HEK293 (cell line): Measurements from ENCODE around the gene ETV6.

Experiments used
- CTCF ChIA-PET: fragments of 350-600 bp; formaldehyde crosslinking; extraction: SDS; loops from one replicate; lab custom pipeline; 2021; ENCODE audit warnings: antibody characterized with exemption; lab: Yijun Ruan, JAX
- POLR2A ChIA-PET: fragments of 300-600 bp; formaldehyde crosslinking; extraction: SDS; loops from one replicate; lab custom pipeline; 2020; ENCODE audit warnings: antibody characterized with exemption, inconsistent platforms; lab: Yijun Ruan, JAX
- H3K27ac ChIP-seq: fragments of 200-500 bp; sonication (Bioruptor generic); 2 replicates; pipeline ENCODE4 v1.5.1; 2014; ENCODE audit warnings: low read depth, low read length, control low read depth, inconsistent platforms; ENCODE audit errors: extremely low read depth
- H3K36me3 ChIP-seq, 2 experiments: fragments of 200-500 bp in 1 of 2; sonication (Bioruptor generic) in 1 of 2; 1 replicate in 1 of 2; 2 replicates in 1 of 2; pipeline ENCODE4 v1.5.1; 2014 to 2017; ENCODE audit warnings: inconsistent platforms in 2 of 2, low read length in 2 of 2; ENCODE audit not compliant: control insufficient read depth in 2 of 2, insufficient read depth in 1 of 2
- H3K4me1 ChIP-seq: fragments of 200-500 bp; sonication (Bioruptor generic); 2 replicates; pipeline ENCODE4 v1.5.1; 2014; ENCODE audit warnings: mild to moderate bottlenecking, low read length, inconsistent platforms; ENCODE audit not compliant: control insufficient read depth, insufficient read depth
- H3K4me3 ChIP-seq: 2 replicates; pipeline ENCODE4 v1.5.1; 2011; ENCODE audit warnings: low read depth, mild to moderate bottlenecking, control low read depth, low read length, moderate library complexity
- H3K9me3 ChIP-seq: fragments of 200-500 bp; sonication (Bioruptor generic); 2 replicates; pipeline ENCODE4 v1.5.1; 2014; ENCODE audit warnings: low read depth, low read length, inconsistent platforms; ENCODE audit not compliant: control insufficient read depth, insufficient read depth
- EGR2 ChIP-seq: fragments of 450-650 bp; formaldehyde crosslinking; IDR thresholded peaks from 2 replicates; pipeline ENCODE4 v1.5.1; 2016; ENCODE audit warnings: low read depth, missing biosample characterization, missing genetic modification characterization
- HOXC10 ChIP-seq: sonication (generic); formaldehyde crosslinking; IDR thresholded peaks from 2 replicates; pipeline ENCODE4 v1.8.1; 2023; ENCODE audit warnings: mild to moderate bottlenecking, missing genetic modification reagents
- MYNN ChIP-seq: fragments of 450-650 bp; formaldehyde crosslinking; IDR thresholded peaks from 2 replicates; pipeline ENCODE4 v1.5.1; 2016; ENCODE audit warnings: missing biosample characterization, missing genetic modification characterization, borderline replicate concordance
- OSR2 ChIP-seq: fragments of 450-650 bp; formaldehyde crosslinking; IDR thresholded peaks from 2 replicates; pipeline ENCODE4 v1.5.1; 2016; ENCODE audit warnings: missing biosample characterization, missing genetic modification characterization
- REPIN1 ChIP-seq: fragments of 450-650 bp; formaldehyde crosslinking; IDR thresholded peaks from 2 replicates; pipeline ENCODE4 v1.5.1; 2017; ENCODE audit warnings: missing biosample characterization, missing genetic modification characterization, low read depth
- REST ChIP-seq: fragments of 450-650 bp; formaldehyde crosslinking; IDR thresholded peaks from 2 replicates; pipeline ENCODE4 v1.5.1; 2016; ENCODE audit warnings: missing biosample characterization, missing genetic modification characterization
- SP2 ChIP-seq: fragments of 450-650 bp; formaldehyde crosslinking; IDR thresholded peaks from 2 replicates; pipeline ENCODE4 v1.5.1; 2016; ENCODE audit warnings: missing biosample characterization, missing genetic modification characterization
- WT1 ChIP-seq: fragments of 450-650 bp; formaldehyde crosslinking; IDR thresholded peaks from 2 replicates; pipeline ENCODE4 v1.5.1; 2016; ENCODE audit warnings: missing biosample characterization, missing genetic modification characterization
- YY2 ChIP-seq: fragments of 450-650 bp; formaldehyde crosslinking; IDR thresholded peaks from 2 replicates; pipeline ENCODE4 v1.5.1; 2016; ENCODE audit warnings: missing biosample characterization, missing genetic modification characterization
- ZBTB10 ChIP-seq: fragments of 450-650 bp; formaldehyde crosslinking; IDR thresholded peaks from 2 replicates; pipeline ENCODE4 v1.5.1; 2016; ENCODE audit warnings: missing biosample characterization, missing genetic modification characterization
- ZBTB20 ChIP-seq: fragments of 450-650 bp; formaldehyde crosslinking; IDR thresholded peaks from 2 replicates; pipeline ENCODE4 v1.5.1; 2016; ENCODE audit warnings: missing biosample characterization, missing genetic modification characterization
- ZBTB7A ChIP-seq: fragments of 450-650 bp; formaldehyde crosslinking; IDR thresholded peaks from 2 replicates; pipeline ENCODE4 v1.5.1; 2016; ENCODE audit warnings: low read depth, missing biosample characterization, missing genetic modification characterization
- ZNF140 ChIP-seq: fragments of 450-650 bp; formaldehyde crosslinking; IDR thresholded peaks from 2 replicates; pipeline ENCODE4 v1.5.1; 2016; ENCODE audit warnings: missing biosample characterization, missing genetic modification characterization
- ZNF26 ChIP-seq: fragments of 450-650 bp; formaldehyde crosslinking; IDR thresholded peaks from 2 replicates; pipeline ENCODE4 v1.5.1; 2016; ENCODE audit warnings: missing biosample characterization, missing genetic modification characterization
- ZNF292 ChIP-seq: fragments of 450-650 bp; formaldehyde crosslinking; IDR thresholded peaks from 2 replicates; pipeline ENCODE4 v1.5.1; 2016; ENCODE audit warnings: low read depth, missing biosample characterization, missing genetic modification characterization, borderline replicate concordance
- ZNF473 ChIP-seq: fragments of 450-650 bp; formaldehyde crosslinking; IDR thresholded peaks from 2 replicates; pipeline ENCODE4 v1.5.1; 2017; ENCODE audit warnings: missing biosample characterization, missing genetic modification characterization
- ZNF580 ChIP-seq: fragments of 450-650 bp; formaldehyde crosslinking; IDR thresholded peaks from 2 replicates; pipeline ENCODE4 v1.5.1; 2016; ENCODE audit warnings: missing biosample characterization, missing genetic modification characterization
- ZNF670 ChIP-seq: fragments of 450-650 bp; formaldehyde crosslinking; IDR thresholded peaks from 2 replicates; pipeline ENCODE4 v1.5.1; 2016; ENCODE audit warnings: missing biosample characterization, missing genetic modification characterization, low read depth
- TF ChIP-seq, protein P1 (sequence below): fragments of 450-650 bp; formaldehyde crosslinking; IDR thresholded peaks from 2 replicates; pipeline ENCODE4 v1.5.1; 2016; ENCODE audit warnings: missing biosample characterization, missing genetic modification characterization
- TF ChIP-seq, protein P2 (sequence below): fragments of 450-650 bp; formaldehyde crosslinking; IDR thresholded peaks from 2 replicates; pipeline ENCODE4 v1.5.1; 2017; ENCODE audit warnings: missing biosample characterization, missing genetic modification characterization

Gene ETV6

GRCh38 chr12:11763760-11764520 lies 114.5 kb downstream of the ETV6 start:
- H3K9me3 ChIP-seq = no peaks in the 10 kb centered on the region
- H3K4me3 ChIP-seq = no peak overlapping the region
- no peak for TF ChIP-seq WT1 (tag by site-specific recombination)
- TF ChIP-seq EGR2 (tag by site-specific recombination) = no peak
- TF ChIP-seq ZNF473 (tag by site-specific recombination) = no peak
- no peak for TF ChIP-seq ZBTB20
- no peak for TF ChIP-seq ZNF140
- no peak for TF ChIP-seq ZNF580 (tag by site-specific recombination)
- TF ChIP-seq MYNN (tag by site-specific recombination) = no peak
- TF ChIP-seq SP2 (tag by site-specific recombination) = no peak
- TF ChIP-seq ZNF26 (tag by site-specific recombination) = no peak
- no peak for TF ChIP-seq REST (tag by site-specific recombination)
- TF ChIP-seq, protein P1, sequence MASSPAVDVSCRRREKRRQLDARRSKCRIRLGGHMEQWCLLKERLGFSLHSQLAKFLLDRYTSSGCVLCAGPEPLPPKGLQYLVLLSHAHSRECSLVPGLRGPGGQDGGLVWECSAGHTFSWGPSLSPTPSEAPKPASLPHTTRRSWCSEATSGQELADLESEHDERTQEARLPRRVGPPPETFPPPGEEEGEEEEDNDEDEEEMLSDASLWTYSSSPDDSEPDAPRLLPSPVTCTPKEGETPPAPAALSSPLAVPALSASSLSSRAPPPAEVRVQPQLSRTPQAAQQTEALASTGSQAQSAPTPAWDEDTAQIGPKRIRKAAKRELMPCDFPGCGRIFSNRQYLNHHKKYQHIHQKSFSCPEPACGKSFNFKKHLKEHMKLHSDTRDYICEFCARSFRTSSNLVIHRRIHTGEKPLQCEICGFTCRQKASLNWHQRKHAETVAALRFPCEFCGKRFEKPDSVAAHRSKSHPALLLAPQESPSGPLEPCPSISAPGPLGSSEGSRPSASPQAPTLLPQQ (tag by site-specific recombination) = no peak
- no peak for TF ChIP-seq REPIN1 (tag by site-specific recombination)
- no peak for TF ChIP-seq OSR2 (tag by site-specific recombination)
- no peak for TF ChIP-seq YY2 (tag by site-specific recombination)
- no peak for TF ChIP-seq HOXC10 (CRISPR knock-in tag)
- no peak for TF ChIP-seq ZNF670 (tag by site-specific recombination)
- TF ChIP-seq ZBTB7A (tag by site-specific recombination) = no peak
- TF ChIP-seq ZBTB10 = no peak
- TF ChIP-seq, protein P2, sequence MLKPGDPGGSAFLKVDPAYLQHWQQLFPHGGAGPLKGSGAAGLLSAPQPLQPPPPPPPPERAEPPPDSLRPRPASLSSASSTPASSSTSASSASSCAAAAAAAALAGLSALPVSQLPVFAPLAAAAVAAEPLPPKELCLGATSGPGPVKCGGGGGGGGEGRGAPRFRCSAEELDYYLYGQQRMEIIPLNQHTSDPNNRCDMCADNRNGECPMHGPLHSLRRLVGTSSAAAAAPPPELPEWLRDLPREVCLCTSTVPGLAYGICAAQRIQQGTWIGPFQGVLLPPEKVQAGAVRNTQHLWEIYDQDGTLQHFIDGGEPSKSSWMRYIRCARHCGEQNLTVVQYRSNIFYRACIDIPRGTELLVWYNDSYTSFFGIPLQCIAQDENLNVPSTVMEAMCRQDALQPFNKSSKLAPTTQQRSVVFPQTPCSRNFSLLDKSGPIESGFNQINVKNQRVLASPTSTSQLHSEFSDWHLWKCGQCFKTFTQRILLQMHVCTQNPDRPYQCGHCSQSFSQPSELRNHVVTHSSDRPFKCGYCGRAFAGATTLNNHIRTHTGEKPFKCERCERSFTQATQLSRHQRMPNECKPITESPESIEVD = no peak
- TF ChIP-seq ZNF292 (tag by site-specific recombination) = no peak
- TF ChIP-seq, all 188 proteins: peak for 0
- Histone ChIP-seq H3K27ac (no peak overlapping the region), H3K36me3 (no peaks in the 10 kb centered on the region), H3K4me1 (no peaks in the 10 kb centered on the region)
- CTCF ChIA-PET = no interaction called here
- POLR2A ChIA-PET = no interaction called here
